ENCODE measurements around the gene ANTXR1.

Gene ANTXR1

DNA sequence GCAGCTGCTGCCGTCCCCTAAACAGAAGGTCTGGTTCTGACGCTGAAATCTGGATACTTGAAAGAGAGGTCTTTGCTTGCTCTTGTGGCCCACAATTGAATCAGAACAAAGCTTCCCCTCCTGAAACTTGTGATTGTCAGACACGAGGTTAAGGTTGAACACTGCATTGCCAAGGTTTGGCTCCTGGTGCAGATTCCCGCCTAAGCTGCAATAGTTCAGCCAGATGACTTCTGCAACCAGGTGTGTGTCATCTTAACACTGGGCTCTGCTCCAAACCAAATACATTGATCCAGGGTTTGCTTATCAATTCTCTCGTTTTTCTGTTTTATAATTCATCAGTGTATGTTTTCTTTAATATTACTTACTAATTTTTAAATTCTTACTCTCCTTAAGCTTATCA is 23.9 kb upstream of the ANTXR1 start:
- DNase-seq (ENCODE audit: low read depth): no peak
- H3K4me3 ChIP-seq (ENCODE audit: low read length): no peak overlapping the region
- TF ChIP-seq, protein P1, sequence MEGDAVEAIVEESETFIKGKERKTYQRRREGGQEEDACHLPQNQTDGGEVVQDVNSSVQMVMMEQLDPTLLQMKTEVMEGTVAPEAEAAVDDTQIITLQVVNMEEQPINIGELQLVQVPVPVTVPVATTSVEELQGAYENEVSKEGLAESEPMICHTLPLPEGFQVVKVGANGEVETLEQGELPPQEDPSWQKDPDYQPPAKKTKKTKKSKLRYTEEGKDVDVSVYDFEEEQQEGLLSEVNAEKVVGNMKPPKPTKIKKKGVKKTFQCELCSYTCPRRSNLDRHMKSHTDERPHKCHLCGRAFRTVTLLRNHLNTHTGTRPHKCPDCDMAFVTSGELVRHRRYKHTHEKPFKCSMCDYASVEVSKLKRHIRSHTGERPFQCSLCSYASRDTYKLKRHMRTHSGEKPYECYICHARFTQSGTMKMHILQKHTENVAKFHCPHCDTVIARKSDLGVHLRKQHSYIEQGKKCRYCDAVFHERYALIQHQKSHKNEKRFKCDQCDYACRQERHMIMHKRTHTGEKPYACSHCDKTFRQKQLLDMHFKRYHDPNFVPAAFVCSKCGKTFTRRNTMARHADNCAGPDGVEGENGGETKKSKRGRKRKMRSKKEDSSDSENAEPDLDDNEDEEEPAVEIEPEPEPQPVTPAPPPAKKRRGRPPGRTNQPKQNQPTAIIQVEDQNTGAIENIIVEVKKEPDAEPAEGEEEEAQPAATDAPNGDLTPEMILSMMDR (conservative IDR thresholded peaks at IDR 0.05; ENCODE audit: low read depth, low read length): no peak

DNA sequence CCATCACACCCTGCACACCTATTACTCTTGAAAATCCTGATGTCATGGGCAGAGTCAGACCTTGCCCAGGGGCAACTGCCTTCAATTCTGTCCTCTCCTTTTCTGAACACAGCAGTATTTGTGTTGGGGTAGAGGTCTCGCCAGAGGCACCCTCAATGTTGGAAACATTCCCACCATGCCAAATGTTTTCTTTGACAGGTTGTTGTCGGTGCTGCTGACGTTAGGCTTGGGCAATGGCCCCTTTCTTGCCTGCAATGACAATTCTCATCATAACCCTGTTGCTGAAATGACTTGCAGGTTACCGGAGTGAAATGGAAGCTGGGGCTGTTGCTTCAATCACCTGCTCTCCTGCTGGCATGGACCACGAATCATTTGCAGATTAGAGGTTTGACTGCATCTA is 20.6 kb upstream of the ANTXR1 start:
- H3K4me3 ChIP-seq (ENCODE audit: low read length): no peak overlapping the region
- DNase-seq (ENCODE audit: low read depth): no peak
- TF ChIP-seq, protein P1 (conservative IDR thresholded peaks at IDR 0.05; ENCODE audit: low read depth, low read length): no peak

DNA sequence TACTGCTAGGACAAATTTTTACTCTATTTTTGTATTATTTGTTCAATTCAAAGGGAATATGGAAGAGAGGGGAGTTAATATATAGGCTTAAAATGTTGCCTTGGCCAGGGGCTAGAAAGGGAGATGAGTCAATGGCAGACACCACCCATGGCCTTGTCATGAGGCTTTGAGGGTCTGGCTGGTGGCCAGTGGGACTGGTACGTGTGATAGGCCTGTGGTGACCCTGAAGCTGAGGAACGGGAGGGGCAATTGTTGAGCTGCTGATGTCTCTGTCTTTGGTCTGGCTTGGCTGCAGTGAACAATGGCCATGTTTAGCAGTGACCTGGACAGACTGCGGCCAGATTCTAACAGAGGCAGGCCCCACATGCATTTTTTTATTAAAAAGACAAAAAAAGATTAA is 20.0 kb upstream of the ANTXR1 start:
- TF ChIP-seq, protein P1 (conservative IDR thresholded peaks at IDR 0.05; ENCODE audit: low read depth, low read length): no peak
- no peak overlapping the region for H3K4me3 ChIP-seq (ENCODE audit: low read length)
- DNase-seq (ENCODE audit: low read depth): no peak

DNA sequence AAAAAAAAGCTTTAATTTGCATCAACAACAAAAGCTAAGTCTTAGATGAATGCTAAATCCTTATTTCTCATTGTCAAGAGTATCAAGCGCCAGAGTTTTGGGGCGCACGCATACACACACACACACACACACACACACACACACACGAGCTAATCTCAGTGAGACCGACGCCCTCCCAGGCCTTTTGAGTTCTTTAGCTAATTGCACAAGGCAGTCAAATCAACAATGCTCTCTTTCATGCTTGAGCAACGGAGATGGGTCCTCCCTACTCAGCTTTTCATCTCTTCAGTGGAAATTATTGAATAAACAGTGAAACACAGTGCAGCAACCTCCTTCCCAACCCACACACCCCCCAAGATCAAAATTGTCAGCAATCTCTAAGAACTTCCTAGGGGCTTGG is 19.3 kb upstream of the ANTXR1 start:
- no peak overlapping the region for H3K4me3 ChIP-seq (ENCODE audit: low read length)
- TF ChIP-seq, protein P1 (conservative IDR thresholded peaks at IDR 0.05; ENCODE audit: low read depth, low read length): no peak
- no peak for DNase-seq (ENCODE audit: low read depth)

DNA sequence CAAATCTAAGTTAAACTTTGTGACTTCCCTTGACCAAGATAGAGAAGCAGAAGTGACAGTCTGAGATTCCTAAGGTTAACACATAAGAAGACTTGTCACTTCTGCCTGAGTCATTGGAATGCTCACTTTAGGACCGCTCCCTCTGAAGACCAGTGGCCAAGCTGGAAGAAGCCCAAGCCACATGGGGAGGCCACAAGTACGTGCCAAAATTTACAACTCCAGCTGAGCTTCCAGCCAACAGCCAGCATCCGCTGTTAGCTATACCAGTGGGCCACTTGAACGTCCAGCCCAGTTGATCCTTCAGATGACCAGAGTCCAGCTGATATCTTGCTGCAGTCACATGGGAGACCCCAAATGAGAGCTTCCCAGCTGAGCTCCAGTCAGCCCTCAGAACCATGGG is 18.1 kb upstream of the ANTXR1 start:
- TF ChIP-seq, protein P1 (conservative IDR thresholded peaks at IDR 0.05; ENCODE audit: low read depth, low read length): no peak
- DNase-seq (ENCODE audit: low read depth): no peak
- H3K4me3 ChIP-seq (ENCODE audit: low read length): no peak overlapping the region

DNA sequence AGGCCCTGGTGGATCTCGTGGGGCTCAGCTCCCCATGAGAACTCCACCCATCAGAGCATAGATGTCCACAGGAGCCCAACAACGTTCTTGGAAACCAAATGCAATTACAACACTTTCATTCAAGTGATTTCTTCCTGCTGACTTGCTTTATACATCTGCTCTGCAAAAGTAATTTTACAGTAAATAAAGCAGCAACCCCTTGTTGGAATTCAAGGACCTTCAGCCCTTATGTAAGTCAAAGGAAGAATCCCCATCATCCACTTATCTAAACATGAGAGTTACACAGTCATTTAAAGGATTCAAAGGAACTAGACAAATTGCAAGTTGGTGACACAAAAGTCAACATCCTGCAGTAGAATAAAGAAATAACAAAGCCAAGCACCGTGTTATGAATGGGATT is 17.1 kb upstream of the ANTXR1 start:
- H3K4me3 ChIP-seq (ENCODE audit: low read length): no peak overlapping the region
- TF ChIP-seq, protein P1 (conservative IDR thresholded peaks at IDR 0.05; ENCODE audit: low read depth, low read length): no peak
- DNase-seq (ENCODE audit: low read depth): no peak

DNA sequence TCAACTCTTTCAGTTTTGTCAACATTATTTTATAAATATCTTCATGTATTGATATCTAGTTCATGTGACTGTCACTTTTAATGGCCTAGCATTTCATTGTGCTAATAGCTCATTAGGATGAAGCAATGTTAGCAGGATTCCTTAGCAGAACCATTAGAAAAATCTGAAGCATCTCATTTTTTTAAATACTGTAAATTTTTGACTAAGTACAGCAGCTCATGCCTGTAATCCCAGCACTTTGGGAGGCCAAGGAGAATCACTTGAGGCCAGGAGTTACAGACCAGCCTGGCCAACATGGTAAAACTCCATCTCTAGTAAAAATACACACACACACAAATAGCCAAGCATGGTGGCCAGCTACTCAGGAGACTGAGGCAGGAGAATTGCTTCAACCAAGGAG is 15.6 kb upstream of the ANTXR1 start:
- TF ChIP-seq, protein P1 (conservative IDR thresholded peaks at IDR 0.05; ENCODE audit: low read depth, low read length): no peak
- no peak for DNase-seq (ENCODE audit: low read depth)
- H3K4me3 ChIP-seq (ENCODE audit: low read length): no peak overlapping the region

Data from retinal pigment epithelial cell (primary cell).